Pancreas (tissue), 10 donors: ENCODE data around the gene BLACAT1. TPM values are rescaled to one million over a fixed set of nuclear protein-coding genes. Genes with fewer than 3 reads are reported as not detected.
A peak's percentile ranks its signal among the peaks of the same experiment; 100 is the strongest.

Experiments
- ATAC-seq, 4 donors: fragments of 200-7000 bp; cut with Tn5 transposase; one replicate each; pipeline versions ENCODE4 v1.8.0 to v1.9.1; 2020; ENCODE audit warnings: mild to moderate bottlenecking in 4 of 4, moderate library complexity in 4 of 4
- DNase-seq, 6 donors: peaks; one replicate each; pipeline ENCODE4 v3.0.0-alpha.2; 2020
- FAIRE-seq: peaks from 2 replicates; lab custom pipeline; 2012; peaks lifted over from hg19 to GRCh38; lab: Jason Lieb, UNC
- H3K27ac ChIP-seq, 4 donors: fragments of 200-600 bp; sonication (generic); 1 replicate in 3 of 4; 2 replicates in 1 of 4; pipeline versions ENCODE4 v1.5.0 to v1.8.0; 2020
- H3K27me3 ChIP-seq, 4 donors: fragments of 200-600 bp; one replicate each; pipeline ENCODE4 v1.8.0; 2021
- H3K36me3 ChIP-seq, 3 donors: fragments of 200-600 bp; sonication (generic) in 1 of 3; one replicate each; pipeline versions ENCODE4 v1.5.0 to v1.8.0; 2020 to 2021
- H3K4me1 ChIP-seq, 3 donors: fragments of 200-600 bp; one replicate each; pipeline ENCODE4 v1.8.0; 2021
- H3K4me3 ChIP-seq, 4 donors: fragments of 200-600 bp; sonication (generic) in 2 of 4; one replicate each; pipeline versions ENCODE4 v1.5.0 to v1.8.0; 2020 to 2021
- H3K9me3 ChIP-seq, 4 donors: fragments of 200-600 bp; one replicate each; pipeline ENCODE4 v1.8.0; 2021
- WGBS, 2 donors: extraction: QIAGEN DNeasy Blood & Tissue Kit; methylation state at CpG; one replicate each; pipeline ENCODE4 v1.1.7; 2013; 5-methylcytosine and 5-hydroxymethylcytosine counted together
- intact Hi-C, 3 donors: fragments of 100-400 bp; cut with DNase I; formaldehyde crosslinking; loops; one replicate each; pipeline versions ENCODE4 v1.11.1 to v1.14.2; 2022
- polyA plus RNA-seq, 2 donors: library from polyadenylated mRNA; stranded (reverse); fragments of 200-250 nt; gene quantifications; one replicate each; pipeline ENCODE4 v1.2.3, GENCODE V29; 2013
- total RNA-seq, 6 donors: library from RNA; stranded (reverse); fragmentation: NEBNext Ultra II Directional in 4 of 6; extraction: Animal tissue kit (Norgen Biotek cat#: 25700) in 4 of 6; gene quantifications; one replicate each; pipeline versions ENCODE4 v1.2.1 to v1.2.4, GENCODE V29; 2021 to 2023
- TF ChIP-seq, protein P1 (sequence below), 4 donors: fragments of 200-600 bp; sonication (generic) in 3 of 4; IDR thresholded peaks; one replicate each; pipeline versions ENCODE4 v1.5.0 to v1.8.0; 2021; ENCODE audit warnings: antibody characterized with exemption in 4 of 4
- donor health status: healthy with polysubstance abuse.
- donor health status: DM: no; HTN: no; CAD: no; lungs with moderate emphysema.
- donor health status: DM: no; HTN: no; CAD: no.
- donor health status: control.
- donor health status: control.
- donor health status: Bipolar disorder and iron deficiency.
- donor health status: DM: yes; HTN: yes; CAD: no.
- donor health status: DM: no; HTN: no; CAD: no.
- donor health status: DM: no; HTN: no; CAD: no.
- donor health status: DM: yes; HTN: yes; CAD: no.

BLACAT1 gene
- total and polyA plus RNA-seq, 8 donors = 0.09 to 0.34 (median 0.17) TPM; not detected in 2

- Histone ChIP-seq H3K27me3 (no peaks in the 10 kb centered on the region), H3K27ac (no peak overlapping the region), H3K36me3 (no peaks in the 10 kb centered on the region), H3K4me1 (no peaks in the 10 kb centered on the region), H3K9me3 (no peaks in the 10 kb centered on the region), H3K4me3 (no peak overlapping the region)
- intact Hi-C loops = no loop called here
- TF ChIP-seq, protein P1, sequence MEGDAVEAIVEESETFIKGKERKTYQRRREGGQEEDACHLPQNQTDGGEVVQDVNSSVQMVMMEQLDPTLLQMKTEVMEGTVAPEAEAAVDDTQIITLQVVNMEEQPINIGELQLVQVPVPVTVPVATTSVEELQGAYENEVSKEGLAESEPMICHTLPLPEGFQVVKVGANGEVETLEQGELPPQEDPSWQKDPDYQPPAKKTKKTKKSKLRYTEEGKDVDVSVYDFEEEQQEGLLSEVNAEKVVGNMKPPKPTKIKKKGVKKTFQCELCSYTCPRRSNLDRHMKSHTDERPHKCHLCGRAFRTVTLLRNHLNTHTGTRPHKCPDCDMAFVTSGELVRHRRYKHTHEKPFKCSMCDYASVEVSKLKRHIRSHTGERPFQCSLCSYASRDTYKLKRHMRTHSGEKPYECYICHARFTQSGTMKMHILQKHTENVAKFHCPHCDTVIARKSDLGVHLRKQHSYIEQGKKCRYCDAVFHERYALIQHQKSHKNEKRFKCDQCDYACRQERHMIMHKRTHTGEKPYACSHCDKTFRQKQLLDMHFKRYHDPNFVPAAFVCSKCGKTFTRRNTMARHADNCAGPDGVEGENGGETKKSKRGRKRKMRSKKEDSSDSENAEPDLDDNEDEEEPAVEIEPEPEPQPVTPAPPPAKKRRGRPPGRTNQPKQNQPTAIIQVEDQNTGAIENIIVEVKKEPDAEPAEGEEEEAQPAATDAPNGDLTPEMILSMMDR (IDR thresholded peaks at IDR 0.05) = no peak
- DNase-seq (peak in 1 of 6 donors; percentile 53), FAIRE-seq (no peak), ATAC-seq (peak in 1 of 4 donors; percentile 4)
- whole genome bisulfite sequencing, 2 donors = 50% methylated on average over 17 to 19 of the region's 19 CpGs
Observed at GRCh38 chr1:205447457-205448341, 8.1 kb downstream of the BLACAT1 start.

GRCh38 chr1:205446828-205447227 lies 9.0 kb downstream of the BLACAT1 start:
- no peak overlapping the region for H3K27ac ChIP-seq
- no peak overlapping the region for H3K4me3 ChIP-seq
- DNase-seq (no peak), FAIRE-seq (no peak), ATAC-seq (no peak)
- intact Hi-C loops = no loop called here
- H3K36me3 ChIP-seq = no peaks in the 10 kb centered on the region
- no peaks in the 10 kb centered on the region for H3K9me3 ChIP-seq
- H3K4me1 ChIP-seq = peaks cover 0 to 4% (median 2%) of the 10 kb centered on the region in 3 donors
- 48 to 60% methylated on average over 9 of the region's 9 CpGs for WGBS, 2 donors
- TF ChIP-seq, protein P1 (IDR thresholded peaks at IDR 0.05) = no peak
- H3K27me3 ChIP-seq = no peaks in the 10 kb centered on the region

- no peak overlapping the region for H3K27ac ChIP-seq
- no peak for ATAC-seq
Observed at GRCh38 chr1:205445646-205445935, 10.3 kb downstream of the BLACAT1 start.

GRCh38 chr1:205444931-205445645 lies 10.8 kb downstream of the BLACAT1 start:
- FAIRE-seq = no peak
- Histone ChIP-seq H3K4me1 (peaks cover 0 to 15% (median 7%) of the 10 kb centered on the region in 3 donors), H3K27ac (no peak overlapping the region), H3K27me3 (no peaks in the 10 kb centered on the region), H3K4me3 (no peak overlapping the region), H3K9me3 (no peaks in the 10 kb centered on the region), H3K36me3 (no peaks in the 10 kb centered on the region)
- WGBS, 2 donors = 57 to 62% methylated on average over 18 of the region's 18 CpGs
- no peak for ATAC-seq
- DNase-seq = no peak
- TF ChIP-seq, protein P1 (IDR thresholded peaks at IDR 0.05) = no peak
- intact Hi-C loops = no loop called here

More at GRCh38 chr1:205445646-205445935, 10.3 kb downstream of the BLACAT1 start:
- Histone ChIP-seq H3K9me3 (no peaks in the 10 kb centered on the region), H3K4me1 (peaks cover 0 to 11% (median 7%) of the 10 kb centered on the region in 3 donors), H3K36me3 (no peaks in the 10 kb centered on the region), H3K27me3 (no peaks in the 10 kb centered on the region), H3K4me3 (no peak overlapping the region)
- FAIRE-seq (no peak), DNase-seq (no peak)
- TF ChIP-seq, protein P1 (IDR thresholded peaks at IDR 0.05) = no peak
- WGBS, 2 donors = 79 to 85% methylated on average over 5 of the region's 5 CpGs
- intact Hi-C loops = no loop called here
